GM12878 (cell line): ENCODE measurements around the gene ZC3H10. TPM values are rescaled to one million over a fixed set of nuclear protein-coding genes. Genes with fewer than 3 reads are reported as not detected.

Experiments used
- ATAC-seq: fragments of 200-7000 bp; cut with Tn5 transposase; 3 replicates; pipeline ENCODE4 v1.9.1; 2020; ENCODE audit warnings: mild to moderate bottlenecking, moderate library complexity
- BruUV-seq: library from RNA; stranded (reverse); fragments of 400-500 nt; replicated peaks from 2 replicates; lab custom pipeline; 2021; lab: Mats Ljungman, UMichigan
- CTCF ChIA-PET: fragments of 300-600 bp; sonication (Branson Sonifier 250); formaldehyde crosslinking; extraction: SDS; loops from one replicate; lab custom pipeline; 2021; ENCODE audit warnings: inconsistent platforms; lab: Yijun Ruan, JAX
- POLR2A ChIA-PET: fragments of 350-600 bp; formaldehyde crosslinking; extraction: SDS; loops from one replicate; lab custom pipeline; 2021; ENCODE audit warnings: inconsistent platforms; lab: Charles Lee
- RAD21 ChIA-PET: fragments of 300-600 bp; sonication (Branson Sonifier 250); formaldehyde crosslinking; loops from one replicate; lab custom pipeline; 2023; ENCODE audit warnings: antibody characterized with exemption; ENCODE audit not compliant: unreplicated experiment; lab: Charles Lee
- SMC1A ChIA-PET: fragments of 300-600 bp; sonication (Branson Sonifier 250); formaldehyde crosslinking; loops from one replicate; lab custom pipeline; 2023; ENCODE audit not compliant: unreplicated experiment, uncharacterized antibody; lab: Charles Lee
- DNase-seq: peaks from one replicate; pipeline ENCODE4 v3.0.0-alpha.2; 2011; ENCODE audit warnings: low read depth, low spot score
- FAIRE-seq: peaks from 3 replicates; lab custom pipeline; 2011; peaks lifted over from hg19 to GRCh38; lab: Jason Lieb, UNC
- H2AFZ ChIP-seq: 2 replicates; pipeline ENCODE4 v1.6.0; 2011; ENCODE audit warnings: low read depth, low read length, control low read depth; ENCODE audit not compliant: control insufficient read depth
- H3K27ac ChIP-seq: 2 replicates; pipeline ENCODE4 v1.5.1; 2011; ENCODE audit warnings: control low read depth; ENCODE audit not compliant: control insufficient read depth, insufficient read depth
- H3K27me3 ChIP-seq, 2 experiments: replicated peaks in 1 of 2; 2 replicates each; pipeline versions ENCODE4 v1.6.0 to v1.6.1; 2011; ENCODE audit warnings: low read length in 1 of 2; ENCODE audit not compliant: control insufficient read depth in 2 of 2, insufficient read depth in 2 of 2
- H3K36me3 ChIP-seq, 2 experiments: 2 replicates each; pipeline ENCODE4 v1.5.1; 2011; ENCODE audit warnings: low read length in 1 of 2; ENCODE audit not compliant: control insufficient read depth in 2 of 2, insufficient read depth in 2 of 2
- H3K4me1 ChIP-seq: 2 replicates; pipeline ENCODE4 v1.6.1; 2011; ENCODE audit warnings: mild to moderate bottlenecking, low read length, moderate library complexity, mixed read lengths; ENCODE audit not compliant: control insufficient read depth, insufficient read depth
- H3K4me2 ChIP-seq: 2 replicates; pipeline ENCODE4 v1.6.0; 2011; ENCODE audit warnings: control low read depth; ENCODE audit not compliant: control insufficient read depth, insufficient read depth
- H3K4me3 ChIP-seq: fragments of 200-600 bp; sonication (generic); 2 replicates; pipeline ENCODE4 v1.5.1; 2016
- H3K79me2 ChIP-seq: 2 replicates; pipeline ENCODE4 v1.6.0; 2011; ENCODE audit warnings: low read length; ENCODE audit not compliant: control insufficient read depth, insufficient read depth
- H3K9ac ChIP-seq: 2 replicates; pipeline ENCODE4 v1.8.0; 2011; ENCODE audit warnings: low read length, control low read depth, mixed read lengths; ENCODE audit not compliant: control insufficient read depth, insufficient read depth
- H3K9me3 ChIP-seq: replicated peaks from 3 replicates; pipeline ENCODE4 v1.5.1; 2011; ENCODE audit warnings: mild to moderate bottlenecking, low read length; ENCODE audit not compliant: control insufficient read depth, insufficient read depth
- H4K20me1 ChIP-seq: 2 replicates; pipeline ENCODE4 v1.6.0; 2011; ENCODE audit not compliant: control insufficient read depth, insufficient read depth
- CBFB ChIP-seq: IDR thresholded peaks from 2 replicates; pipeline ENCODE4 v1.6.1; 2016; ENCODE audit warnings: antibody characterized with exemption, low read depth
- CREB1 ChIP-seq: IDR thresholded peaks from 2 replicates; pipeline ENCODE4 v1.6.1; 2012; ENCODE audit warnings: low read depth, mild to moderate bottlenecking, inconsistent platforms
- ETV6 ChIP-seq, 2 experiments: fragments of 450-650 bp in 1 of 2; IDR thresholded peaks in 1 of 2; conservative IDR thresholded peaks in 1 of 2; 2 replicates each; pipeline ENCODE4 v1.6.1; 2014; ENCODE audit warnings: antibody characterized with exemption in 1 of 2, borderline replicate concordance in 1 of 2, low read depth in 1 of 2, mild to moderate bottlenecking in 1 of 2, moderate library complexity in 1 of 2
- NR2C1 ChIP-seq: fragments of 450-650 bp; IDR thresholded peaks from 2 replicates; pipeline ENCODE4 v1.6.1; 2017; ENCODE audit warnings: antibody characterized with exemption, mild to moderate bottlenecking, moderate library complexity
- WGBS: methylation state at CpG from one replicate; pipeline ENCODE4 v1.1.6; 2016; ENCODE audit warnings: low lambda C conversion rate; ENCODE audit not compliant: insufficient replicate concordance, insufficient coverage; ENCODE audit errors: missing lambda C conversion rate; 5-methylcytosine and 5-hydroxymethylcytosine counted together
- in situ Hi-C: fragments of 300-500 bp; cut with MboI; formaldehyde crosslinking; loops from 9 replicates; pipeline ENCODE4 v1.14.3; 2018; ENCODE audit warnings: mixed read lengths
- intact Hi-C: fragments of 100-400 bp; cut with micrococcal nuclease; formaldehyde crosslinking; loops from one replicate; pipeline ENCODE4 v1.14.2; 2022; ENCODE audit not compliant: unreplicated experiment
- polyA plus RNA-seq, 11 experiments: library from polyadenylated mRNA; depleted of rRNA in 4 of 11; unstranded in 6 of 11; stranded (reverse) in 5 of 11; fragments of >200 nt; fragmentation: Nextera tagmentation in 4 of 11; fragmentation: Illumina TruSeq in 1 of 11; extraction: Ambion mirVana in 4 of 11; extraction: Trizol in 1 of 11; gene quantifications; 1 replicate in 1 of 11; 2 replicates in 10 of 11; pipeline versions ENCODE4 v1.2.1 to v1.2.3, GENCODE V29; 2011 to 2016; ENCODE audit warnings: inconsistent platforms in 2 of 11, missing spikeins in 2 of 11, low read depth in 1 of 11
- total RNA-seq, 4 experiments: library from RNA; depleted of rRNA in 3 of 4; stranded (reverse); fragments of >200 nt in 3 of 4; fragmentation: Illumina TruSeq in 1 of 4; extraction: Trizol in 1 of 4; gene quantifications; 2 replicates each; pipeline versions ENCODE4 v1.2.1 to v1.2.3, GENCODE V29; 2013 to 2021
- TF ChIP-seq, protein P1 (sequence below): IDR thresholded peaks from 2 replicates; pipeline ENCODE4 v1.6.1; 2011; ENCODE audit warnings: mild to moderate bottlenecking, low read depth, low read length, moderate library complexity; ENCODE audit not compliant: insufficient replicate concordance
- TF ChIP-seq, protein P2 (sequence below): IDR thresholded peaks from 2 replicates; pipeline ENCODE4 v1.6.1; 2012; ENCODE audit warnings: mild to moderate bottlenecking, low read depth, low read length

The ZC3H10 gene
- total and polyA plus RNA-seq, 10 of the 15 experiments (the other 5 are each of a cell fraction or from before 2014, with no cell fraction given) = 0.56 to 6.4 (median 3.7) TPM

DNA sequence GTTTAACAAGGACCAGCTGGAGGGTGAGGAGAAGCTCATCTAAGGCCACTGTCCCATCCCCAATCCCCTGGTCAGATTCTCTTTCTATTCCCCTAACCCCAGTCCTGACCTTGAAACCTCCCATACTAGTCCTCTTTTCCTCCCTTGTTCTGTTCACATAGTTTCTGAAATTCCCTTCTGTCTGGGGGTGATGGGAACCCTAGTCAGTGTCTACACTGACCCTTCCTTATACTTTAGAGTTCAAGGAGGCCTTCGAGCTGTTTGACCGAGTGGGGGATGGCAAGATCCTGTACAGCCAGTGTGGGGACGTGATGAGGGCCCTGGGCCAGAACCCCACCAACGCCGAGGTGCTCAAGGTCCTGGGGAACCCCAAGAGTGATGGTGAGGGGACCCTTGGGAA lies 36.8 kb downstream of the ZC3H10 start:
- SMC1A ChIA-PET = interaction anchor here (1.0 kb wide), 1 partner anchor 8 kb away, joined by 3 read pairs; no protein-coding TSS in a partner anchor
- no peak overlapping the region for H3K4me2 ChIP-seq
- DNase-seq (no peak), FAIRE-seq (no peak), ATAC-seq (no peak)
- intact Hi-C loops (loop anchor here (5.0 kb wide), 1 partner anchor 38 kb away; the partner anchor contains the start of genes RPL41 and ZC3H10), in situ Hi-C loops (no loop called here)
- WGBS = 81% methylated on average over 5 of the region's 5 CpGs
- no TSS peak for BruUV-seq
- H3K4me3 ChIP-seq = no peak overlapping the region
- H4K20me1 ChIP-seq = no peaks in the 10 kb centered on the region
- no peak overlapping the region for H3K9ac ChIP-seq
- no peaks in the 10 kb centered on the region for H3K9me3 ChIP-seq
- peaks cover 41% of the 10 kb centered on the region for H3K79me2 ChIP-seq
- peaks cover 1 to 6% of the 10 kb centered on the region in 2 experiments; a peak in 3 of 4 replicates for H3K36me3 ChIP-seq
- TF ChIP-seq CBFB = no peak
- no peak for TF ChIP-seq NR2C1
- TF ChIP-seq CREB1 = no peak
- TF ChIP-seq, protein P1, sequence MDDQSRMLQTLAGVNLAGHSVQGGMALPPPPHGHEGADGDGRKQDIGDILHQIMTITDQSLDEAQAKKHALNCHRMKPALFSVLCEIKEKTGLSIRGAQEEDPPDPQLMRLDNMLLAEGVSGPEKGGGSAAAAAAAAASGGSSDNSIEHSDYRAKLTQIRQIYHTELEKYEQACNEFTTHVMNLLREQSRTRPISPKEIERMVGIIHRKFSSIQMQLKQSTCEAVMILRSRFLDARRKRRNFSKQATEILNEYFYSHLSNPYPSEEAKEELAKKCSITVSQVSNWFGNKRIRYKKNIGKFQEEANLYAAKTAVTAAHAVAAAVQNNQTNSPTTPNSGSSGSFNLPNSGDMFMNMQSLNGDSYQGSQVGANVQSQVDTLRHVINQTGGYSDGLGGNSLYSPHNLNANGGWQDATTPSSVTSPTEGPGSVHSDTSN = no peak
- TF ChIP-seq ETV6 (conservative IDR thresholded peaks at IDR 0.05 in 1 of 2, IDR thresholded peaks at IDR 0.05 in 1 of 2; ENCODE audit: borderline replicate concordance in 1 of 2, low read depth in 1 of 2) = no peak
- TF ChIP-seq, protein P2, sequence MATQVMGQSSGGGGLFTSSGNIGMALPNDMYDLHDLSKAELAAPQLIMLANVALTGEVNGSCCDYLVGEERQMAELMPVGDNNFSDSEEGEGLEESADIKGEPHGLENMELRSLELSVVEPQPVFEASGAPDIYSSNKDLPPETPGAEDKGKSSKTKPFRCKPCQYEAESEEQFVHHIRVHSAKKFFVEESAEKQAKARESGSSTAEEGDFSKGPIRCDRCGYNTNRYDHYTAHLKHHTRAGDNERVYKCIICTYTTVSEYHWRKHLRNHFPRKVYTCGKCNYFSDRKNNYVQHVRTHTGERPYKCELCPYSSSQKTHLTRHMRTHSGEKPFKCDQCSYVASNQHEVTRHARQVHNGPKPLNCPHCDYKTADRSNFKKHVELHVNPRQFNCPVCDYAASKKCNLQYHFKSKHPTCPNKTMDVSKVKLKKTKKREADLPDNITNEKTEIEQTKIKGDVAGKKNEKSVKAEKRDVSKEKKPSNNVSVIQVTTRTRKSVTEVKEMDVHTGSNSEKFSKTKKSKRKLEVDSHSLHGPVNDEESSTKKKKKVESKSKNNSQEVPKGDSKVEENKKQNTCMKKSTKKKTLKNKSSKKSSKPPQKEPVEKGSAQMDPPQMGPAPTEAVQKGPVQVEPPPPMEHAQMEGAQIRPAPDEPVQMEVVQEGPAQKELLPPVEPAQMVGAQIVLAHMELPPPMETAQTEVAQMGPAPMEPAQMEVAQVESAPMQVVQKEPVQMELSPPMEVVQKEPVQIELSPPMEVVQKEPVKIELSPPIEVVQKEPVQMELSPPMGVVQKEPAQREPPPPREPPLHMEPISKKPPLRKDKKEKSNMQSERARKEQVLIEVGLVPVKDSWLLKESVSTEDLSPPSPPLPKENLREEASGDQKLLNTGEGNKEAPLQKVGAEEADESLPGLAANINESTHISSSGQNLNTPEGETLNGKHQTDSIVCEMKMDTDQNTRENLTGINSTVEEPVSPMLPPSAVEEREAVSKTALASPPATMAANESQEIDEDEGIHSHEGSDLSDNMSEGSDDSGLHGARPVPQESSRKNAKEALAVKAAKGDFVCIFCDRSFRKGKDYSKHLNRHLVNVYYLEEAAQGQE = no peak
- TF ChIP-seq, all 136 proteins: peak for 0
- Histone ChIP-seq H3K4me1 (peaks cover 19% of the 10 kb centered on the region), H2AFZ (no peak overlapping the region), H3K27me3 (no peaks in the 10 kb centered on the region), H3K27ac (no peak overlapping the region)
- ChIA-PET POLR2A (interaction anchor here (0.8 to 2.2 kb wide), 5 partner anchors 11 to 66 kb away, joined by 3 to 10 read pairs (median 5); partner anchors contain the start of genes ESYT1, RNF41 and SMARCC2), RAD21 (no interaction called here), CTCF (interaction anchor here (0.6 to 3.6 kb wide), 4 partner anchors 27 to 1580 kb away, joined by 3 to 11 read pairs (median 6); partner anchors contain the start of genes ESYT1 and ZC3H10)
